Uterus (tissue), 4 donors: ENCODE measurements around the gene ADAMTS19. TPM values are rescaled to one million over a fixed set of nuclear protein-coding genes. Genes with fewer than 3 reads are reported as not detected.

ENCODE experiments used
- DNase-seq, 2 donors: peaks; one replicate each; pipeline ENCODE4 v3.0.0-alpha.2; 2019 to 2020
- H3K27ac ChIP-seq, 2 donors: fragments of 200-600 bp; sonication (generic); 1 replicate in 1 of 2; 2 replicates in 1 of 2; pipeline ENCODE4 v1.5.1; 2016 to 2018
- H3K27me3 ChIP-seq, 2 donors: fragments of 200-600 bp; sonication (generic); one replicate each; pipeline ENCODE4 v1.5.1; 2018 to 2019; ENCODE audit warnings: control low read depth in 1 of 2
- H3K36me3 ChIP-seq, 2 donors: fragments of 200-600 bp; sonication (generic); one replicate each; pipeline ENCODE4 v1.5.1; 2019; ENCODE audit warnings: control low read depth in 1 of 2
- H3K4me1 ChIP-seq, 2 donors: fragments of 200-600 bp; sonication (generic); one replicate each; pipeline ENCODE4 v1.5.1; 2018 to 2019; ENCODE audit warnings: control low read depth in 1 of 2
- H3K4me3 ChIP-seq, 2 donors: fragments of 200-600 bp; sonication (generic); 1 replicate in 1 of 2; 2 replicates in 1 of 2; pipeline ENCODE4 v1.5.1; 2018 to 2019; ENCODE audit warnings: mild to moderate bottlenecking in 1 of 2
- H3K9me3 ChIP-seq, 2 donors: fragments of 200-600 bp; sonication (generic); one replicate each; pipeline ENCODE4 v1.5.1; 2019; ENCODE audit warnings: control low read depth in 1 of 2
- CTCF ChIP-seq, 4 experiments: fragments of 200-600 bp in 2 of 4; fragments of 450-650 bp in 2 of 4; sonication (generic) in 2 of 4; IDR thresholded peaks; one replicate each; pipeline ENCODE4 v1.5.1; 2016 to 2019; ENCODE audit warnings: antibody characterized with exemption in 4 of 4, mild to moderate bottlenecking in 2 of 4, moderate library complexity in 1 of 4
- POLR2A ChIP-seq, 2 donors: fragments of 450-650 bp; IDR thresholded peaks; one replicate each; pipeline ENCODE4 v1.6.1; 2016; ENCODE audit warnings: antibody characterized with exemption in 2 of 2, mild to moderate bottlenecking in 1 of 2, moderate library complexity in 1 of 2
- intact Hi-C: fragments of 100-400 bp; cut with DNase I; formaldehyde crosslinking; loops from one replicate; pipeline ENCODE4 v1.15.1; 2023; ENCODE audit warnings: low total_unique reads
- total RNA-seq, 4 donors: library from RNA; depleted of rRNA in 3 of 4; stranded (reverse); fragments of >200 nt in 3 of 4; gene quantifications; one replicate each; pipeline versions ENCODE4 v1.1.0 to v1.2.4, GENCODE V29; 2014 to 2023
- donor health status: DM: yes; HTN: yes; CAD: no.

ADAMTS19 gene
- total RNA-seq, 4 donors from 2014 or later, result 1.2 to 132 (median 36.1) TPM

GRCh38 chr5:129766798-129767197 lies 306.7 kb downstream of the ADAMTS19 start:
- no peaks in the 10 kb centered on the region for H3K9me3 ChIP-seq
- no peaks in the 10 kb centered on the region for H3K27me3 ChIP-seq
- intact Hi-C loops, result no loop called here
- H3K36me3 ChIP-seq, result no peaks in the 10 kb centered on the region
- DNase-seq, result no peak
- no peak overlapping the region for H3K4me3 ChIP-seq
- no peak overlapping the region for H3K27ac ChIP-seq
- TF ChIP-seq POLR2A (IDR thresholded peaks at IDR 0.05), result no peak
- TF ChIP-seq CTCF (IDR thresholded peaks at IDR 0.05), result no peak
- no peaks in the 10 kb centered on the region for H3K4me1 ChIP-seq

- intact Hi-C loops, result no loop called here
- DNase-seq, result peak; percentile 60 to 76
- H3K27me3 ChIP-seq, result no peaks in the 10 kb centered on the region
Measured at GRCh38 chr5:129767927-129768380, 307.9 kb downstream of the ADAMTS19 start.

GRCh38 chr5:129768735-129769134 lies 308.6 kb downstream of the ADAMTS19 start:
- Histone ChIP-seq H3K9me3 (no peaks in the 10 kb centered on the region), H3K27me3 (no peaks in the 10 kb centered on the region), H3K4me1 (no peaks in the 10 kb centered on the region), H3K4me3 (no peak overlapping the region), H3K27ac (no peak overlapping the region), H3K36me3 (no peaks in the 10 kb centered on the region)
- TF ChIP-seq POLR2A (IDR thresholded peaks at IDR 0.05) (no peak), CTCF (IDR thresholded peaks at IDR 0.05) (no peak)
- intact Hi-C loops, result no loop called here
- DNase-seq, result no peak

More at GRCh38 chr5:129767927-129768380, 307.9 kb downstream of the ADAMTS19 start:
- TF ChIP-seq POLR2A (IDR thresholded peaks at IDR 0.05), result no peak
- TF ChIP-seq CTCF (IDR thresholded peaks at IDR 0.05), result peak; percentile 94 to 98 (median 96)
- no peak overlapping the region for H3K4me3 ChIP-seq
- H3K36me3 ChIP-seq, result no peaks in the 10 kb centered on the region
- no peak overlapping the region for H3K27ac ChIP-seq
- no peaks in the 10 kb centered on the region for H3K9me3 ChIP-seq
- no peaks in the 10 kb centered on the region for H3K4me1 ChIP-seq

- Histone ChIP-seq H3K4me1 (no peaks in the 10 kb centered on the region), H3K27me3 (no peaks in the 10 kb centered on the region), H3K27ac (no peak overlapping the region), H3K9me3 (no peaks in the 10 kb centered on the region), H3K36me3 (no peaks in the 10 kb centered on the region), H3K4me3 (no peak overlapping the region)
- intact Hi-C loops, result no loop called here
- no peak for TF ChIP-seq POLR2A (IDR thresholded peaks at IDR 0.05)
- TF ChIP-seq CTCF (IDR thresholded peaks at IDR 0.05), result no peak
- no peak for DNase-seq
Measured at GRCh38 chr5:129770024-129770820, 310.1 kb downstream of the ADAMTS19 start.

GRCh38 chr5:129771058-129771838 lies 311.1 kb downstream of the ADAMTS19 start:
- Histone ChIP-seq H3K36me3 (no peaks in the 10 kb centered on the region), H3K4me3 (no peak overlapping the region), H3K27ac (no peak overlapping the region), H3K4me1 (no peaks in the 10 kb centered on the region), H3K27me3 (no peaks in the 10 kb centered on the region), H3K9me3 (no peaks in the 10 kb centered on the region)
- DNase-seq, result no peak
- intact Hi-C loops, result no loop called here
- TF ChIP-seq CTCF (IDR thresholded peaks at IDR 0.05) (peak; percentile 29 to 62 (median 52)), POLR2A (IDR thresholded peaks at IDR 0.05) (no peak)
